H7 (cell line): ENCODE measurements around the gene MC5R. TPM values are rescaled to one million over a fixed set of nuclear protein-coding genes. Genes with fewer than 3 reads are reported as not detected.
"Not testable (repeated sequence)": the region's sequence is repeated elsewhere in the genome, so short reads cannot be mapped to it uniquely, and the experiment has no call there.

Experiments used
- DNase-seq: peaks from one replicate; pipeline ENCODE4 v3.0.0; 2012
- H3K27me3 ChIP-seq: 2 replicates; pipeline ENCODE4 v1.6.0; 2011; ENCODE audit warnings: mild to moderate bottlenecking, low read length; ENCODE audit not compliant: control insufficient read depth, insufficient read depth
- H3K36me3 ChIP-seq: replicated peaks from 2 replicates; pipeline ENCODE4 v1.5.1; 2011; ENCODE audit warnings: low read length; ENCODE audit not compliant: control insufficient read depth, insufficient read depth
- H3K4me3 ChIP-seq: 2 replicates; pipeline ENCODE4 v1.5.1; 2011; ENCODE audit warnings: low read depth, mild to moderate bottlenecking, control low read depth, low read length, moderate library complexity; ENCODE audit not compliant: insufficient read depth
- total RNA-seq: library from RNA; depleted of rRNA; stranded (reverse); fragments of >200 nt; shearing (Covaris generic); gene quantifications from 2 replicates; pipeline ENCODE4 v1.2.3, GENCODE V29; 2014

The MC5R gene
- total RNA-seq, 1 experiment from 2014 or later = not detected

DNA sequence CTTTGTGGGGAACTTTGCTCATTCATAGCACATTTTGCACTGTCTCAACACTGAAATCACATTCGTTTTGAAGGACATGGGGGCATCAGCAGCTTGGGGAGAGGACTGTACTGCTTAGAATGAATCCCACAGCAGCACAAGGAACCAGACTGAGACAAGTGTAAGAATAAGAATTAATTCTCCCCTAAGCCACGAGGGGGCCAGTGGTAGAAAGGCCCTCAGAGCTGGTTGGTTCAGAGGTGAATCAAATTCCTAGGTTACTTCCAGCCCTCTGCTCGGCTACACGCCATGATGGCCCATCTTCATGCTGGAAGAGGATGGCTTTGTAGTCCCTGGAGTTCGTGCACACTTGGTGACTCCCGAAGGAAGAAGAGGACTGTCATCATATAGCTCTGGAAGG is 12.0 kb upstream of the MC5R start:
- Histone ChIP-seq H3K27me3 (no peaks in the 10 kb centered on the region), H3K36me3 (no peaks in the 10 kb centered on the region), H3K4me3 (no peak overlapping the region)
- DNase-seq = no peak

DNA sequence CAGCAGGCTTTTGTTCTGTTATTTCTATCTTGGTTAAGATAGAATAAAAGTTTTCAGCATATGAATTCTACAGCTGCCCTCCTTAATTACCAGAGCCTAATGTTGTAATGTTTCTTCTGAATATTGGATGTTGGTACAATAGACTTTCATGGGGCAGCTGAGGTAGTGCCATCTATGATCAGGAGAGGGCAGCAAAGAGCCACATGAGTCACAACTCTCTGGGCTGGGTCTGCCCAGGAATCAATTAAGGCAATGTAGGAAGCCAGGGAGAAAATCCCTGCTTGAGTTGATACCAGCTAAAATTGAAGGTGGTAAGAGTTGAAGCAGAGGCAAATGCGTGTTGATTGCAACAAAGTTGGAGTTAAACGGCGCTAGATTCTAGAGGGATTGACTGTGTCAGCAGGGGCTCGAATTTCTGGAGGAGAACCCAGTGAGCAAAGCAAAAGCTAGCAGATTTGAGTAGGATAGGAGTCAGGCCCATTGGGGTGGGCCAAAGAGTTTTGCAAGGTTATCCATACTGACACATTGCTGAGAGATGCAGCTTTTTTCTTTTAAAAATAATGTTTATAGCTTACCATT is 10.6 kb upstream of the MC5R start:
- Histone ChIP-seq H3K36me3 (no peaks in the 10 kb centered on the region), H3K27me3 (no peaks in the 10 kb centered on the region), H3K4me3 (no peak overlapping the region)
- peak; percentile 77 for DNase-seq

DNA sequence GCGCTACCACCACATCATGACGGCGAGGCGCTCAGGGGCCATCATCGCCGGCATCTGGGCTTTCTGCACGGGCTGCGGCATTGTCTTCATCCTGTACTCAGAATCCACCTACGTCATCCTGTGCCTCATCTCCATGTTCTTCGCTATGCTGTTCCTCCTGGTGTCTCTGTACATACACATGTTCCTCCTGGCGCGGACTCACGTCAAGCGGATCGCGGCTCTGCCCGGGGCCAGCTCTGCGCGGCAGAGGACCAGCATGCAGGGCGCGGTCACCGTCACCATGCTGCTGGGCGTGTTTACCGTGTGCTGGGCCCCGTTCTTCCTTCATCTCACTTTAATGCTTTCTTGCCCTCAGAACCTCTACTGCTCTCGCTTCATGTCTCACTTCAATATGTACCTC is 2.3 kb downstream of the MC5R start:
- DNase-seq = no peak
- Histone ChIP-seq H3K4me3 (no peak overlapping the region), H3K36me3 (no peaks in the 10 kb centered on the region), H3K27me3 (peaks cover 7% of the 10 kb centered on the region)

DNA sequence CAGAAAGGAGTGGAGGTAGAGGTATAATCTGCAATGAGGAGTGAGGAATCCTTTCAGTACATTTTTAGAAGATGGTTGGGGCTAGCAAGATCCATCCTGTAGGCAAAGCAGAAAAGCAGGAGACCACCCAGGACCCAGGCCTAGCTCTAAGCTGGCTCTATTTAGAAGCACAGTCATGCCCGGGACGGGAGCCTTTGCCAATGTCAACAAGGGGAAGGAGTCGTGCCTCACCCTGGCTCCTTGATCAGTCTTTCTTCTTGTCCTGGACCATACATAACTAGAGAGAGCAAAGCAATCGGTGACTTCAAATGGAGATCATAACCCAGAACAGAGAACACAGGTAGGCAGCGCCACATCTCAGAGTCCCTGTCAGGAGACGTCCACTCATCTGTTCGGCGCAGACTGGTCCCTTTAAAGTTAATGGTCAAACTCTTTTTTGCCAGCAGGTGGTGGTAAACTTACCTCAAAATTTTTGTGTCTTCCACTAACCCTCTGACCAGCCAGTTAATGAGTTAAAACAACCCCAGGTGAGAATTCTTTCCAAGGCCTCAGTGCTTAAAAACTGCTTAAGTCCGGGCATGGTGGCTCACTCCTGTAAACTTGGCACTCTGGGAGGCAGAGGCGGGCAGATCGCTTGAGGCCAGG is 8.0 kb downstream of the MC5R start:
- DNase-seq = peak; percentile 63
- Histone ChIP-seq H3K36me3 (no peaks in the 10 kb centered on the region), H3K4me3 (no peak overlapping the region), H3K27me3 (no peaks in the 10 kb centered on the region)

DNA sequence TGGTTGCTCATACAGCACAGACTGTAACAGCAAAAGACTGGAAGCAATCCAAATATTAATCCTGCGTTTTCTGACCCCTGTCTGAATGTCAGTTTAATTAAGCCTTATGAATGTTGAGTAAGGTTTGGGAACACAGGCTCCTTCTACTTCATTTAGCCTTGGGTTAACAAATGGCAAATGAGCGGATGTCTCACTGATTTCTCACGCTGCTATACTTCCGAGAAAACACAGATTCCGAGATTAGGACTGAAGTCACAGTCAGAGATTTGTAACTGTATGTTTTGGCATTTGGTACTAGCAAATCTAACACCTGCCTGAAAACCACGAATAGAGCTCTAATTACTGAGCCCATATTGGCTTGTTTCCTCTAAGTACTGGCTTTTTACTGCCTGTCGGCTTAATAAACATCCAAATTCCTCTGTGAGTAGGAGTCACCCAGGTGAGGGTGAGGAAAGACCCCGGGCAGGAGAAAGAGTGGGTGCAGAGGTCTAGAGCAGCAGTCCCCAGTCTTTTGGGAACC is 10.6 kb downstream of the MC5R start:
- H3K27me3 ChIP-seq = no peaks in the 10 kb centered on the region
- H3K4me3 ChIP-seq = no peak overlapping the region
- H3K36me3 ChIP-seq = no peaks in the 10 kb centered on the region
- DNase-seq = no peak

DNA sequence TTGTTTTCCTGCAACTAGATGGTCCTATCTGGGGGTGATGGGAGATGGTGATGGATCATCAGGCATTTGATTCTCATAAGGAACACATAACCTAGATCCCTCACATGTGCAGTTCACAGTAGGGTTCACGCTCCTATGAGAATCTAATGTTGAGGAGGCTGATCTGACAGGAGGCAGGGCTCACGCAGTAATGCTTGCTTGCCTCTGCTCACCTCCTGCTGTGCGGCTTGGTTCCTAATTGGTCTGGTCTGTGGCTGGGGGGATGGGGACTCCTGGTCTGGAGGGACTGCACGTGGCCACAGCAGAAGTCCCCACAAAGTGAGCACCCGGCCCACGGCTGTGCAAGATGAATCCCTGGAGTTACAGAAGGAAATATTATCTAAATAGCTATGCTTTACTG is 11.3 kb downstream of the MC5R start:
- H3K36me3 ChIP-seq = no peaks in the 10 kb centered on the region
- no peak for DNase-seq
- no peaks in the 10 kb centered on the region for H3K27me3 ChIP-seq
- H3K4me3 ChIP-seq = no peak overlapping the region

DNA sequence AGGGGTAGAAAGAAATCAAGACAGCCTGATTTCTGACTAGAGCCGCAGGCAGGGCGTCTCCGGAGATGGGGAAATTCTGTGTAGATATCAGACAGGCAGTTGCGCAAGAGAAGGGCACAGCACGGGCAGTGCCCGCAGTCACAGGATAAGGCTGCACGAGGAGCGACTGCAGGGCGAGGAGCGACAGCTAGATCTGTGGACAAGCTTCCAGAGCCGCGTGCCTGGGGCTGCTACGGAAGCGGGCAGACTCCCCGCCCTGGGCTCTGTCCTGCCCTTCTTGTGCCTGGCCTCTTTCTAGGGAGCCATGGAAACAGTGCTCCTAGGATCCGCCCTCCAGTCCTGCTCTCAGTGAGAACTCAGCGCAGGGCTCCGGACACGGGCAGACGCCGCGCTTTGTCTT is 12.6 kb downstream of the MC5R start:
- no peak for DNase-seq
- Histone ChIP-seq H3K27me3 (no peaks in the 10 kb centered on the region), H3K4me3 (no peak overlapping the region), H3K36me3 (no peaks in the 10 kb centered on the region)

DNA sequence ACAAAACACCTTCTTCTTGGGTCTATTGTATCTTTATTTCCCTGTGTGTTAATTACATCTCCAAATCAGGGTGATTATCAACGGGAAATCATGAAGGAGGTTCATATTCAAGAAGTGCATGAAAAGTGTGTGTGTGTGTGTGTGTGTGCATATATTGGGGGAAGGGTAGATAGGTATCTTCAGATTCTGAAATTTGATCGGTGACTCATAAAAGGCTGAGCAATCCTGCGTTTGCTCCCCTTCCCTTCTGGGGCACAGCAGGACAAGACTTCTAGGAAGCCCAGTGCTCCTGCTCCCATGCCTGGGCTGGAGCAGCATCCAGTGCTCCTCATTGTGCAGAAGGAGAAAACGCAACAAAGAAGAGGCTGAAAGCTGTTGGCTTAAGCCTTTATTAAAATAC is 25.8 kb downstream of the MC5R start:
- Histone ChIP-seq H3K27me3 (no peaks in the 10 kb centered on the region), H3K4me3 (no peak overlapping the region), H3K36me3 (no peaks in the 10 kb centered on the region)
- no peak for DNase-seq

DNA sequence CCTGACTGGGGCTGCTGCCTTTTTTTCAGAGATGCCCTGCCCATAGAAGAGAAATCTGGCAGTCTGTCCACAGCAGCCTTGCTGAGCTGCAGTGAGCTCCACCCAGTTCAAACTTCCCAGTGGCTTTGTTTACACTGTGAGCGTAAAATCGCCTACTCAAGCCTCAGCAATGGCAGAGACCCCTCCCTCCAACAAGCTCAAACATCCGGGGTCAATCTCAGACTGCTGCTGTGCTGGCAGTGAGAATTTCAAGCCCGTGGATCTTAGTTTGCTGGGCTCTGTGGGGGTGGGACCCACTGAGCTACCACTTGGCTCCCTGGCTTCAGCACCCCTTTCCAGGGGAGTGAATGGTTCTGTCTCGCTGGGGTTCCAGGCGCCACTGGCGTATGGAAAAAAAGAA is 38.9 kb downstream of the MC5R start:
- H3K36me3 ChIP-seq, H3K27me3 ChIP-seq, DNase-seq, H3K4me3 ChIP-seq: not testable (repeated sequence)

DNA sequence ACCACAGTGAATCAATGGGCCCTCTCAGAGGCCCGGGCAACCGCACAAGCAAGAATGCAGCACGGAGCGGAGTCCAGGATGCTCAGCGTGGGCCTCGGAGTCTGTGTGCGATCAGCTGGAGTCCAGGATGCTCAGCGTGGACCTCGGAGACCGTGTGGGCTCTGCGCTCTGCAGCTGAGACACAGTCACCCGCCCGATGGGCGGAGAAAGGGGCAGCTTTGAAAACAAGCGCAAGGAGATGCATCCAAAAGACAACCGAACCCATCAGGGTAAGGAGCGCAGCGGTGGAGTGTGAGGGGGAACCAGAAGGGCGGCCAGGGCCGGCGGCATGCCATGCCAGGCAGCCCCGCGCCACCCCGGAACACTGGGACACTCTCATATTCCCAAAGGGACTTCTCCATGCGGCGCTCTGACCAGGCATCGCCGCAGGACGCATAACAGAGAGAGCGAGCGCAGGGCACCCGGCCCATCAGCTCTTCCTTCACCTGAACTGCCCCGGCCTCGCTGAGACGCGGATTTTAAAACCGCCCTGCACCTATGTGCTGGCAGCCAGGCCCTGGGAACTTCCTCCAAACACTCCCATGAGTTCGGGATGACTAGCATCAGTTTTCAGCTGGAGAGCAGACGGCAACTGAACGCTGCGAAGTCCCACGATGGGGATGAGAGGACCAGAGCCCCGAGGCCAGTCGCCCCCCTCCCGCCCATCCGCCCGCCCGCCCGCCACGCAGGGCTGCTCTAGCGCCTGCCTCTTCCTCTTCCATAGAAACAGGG is 44.7 kb downstream of the MC5R start:
- peak; percentile 72 for DNase-seq
- Histone ChIP-seq H3K4me3 (peak overlapping the region; percentile 34; the same call in 1 of the 2 replicates), H3K27me3 (peaks cover 18% of the 10 kb centered on the region; the same call in 1 of the 2 replicates), H3K36me3 (no peaks in the 10 kb centered on the region)

DNA sequence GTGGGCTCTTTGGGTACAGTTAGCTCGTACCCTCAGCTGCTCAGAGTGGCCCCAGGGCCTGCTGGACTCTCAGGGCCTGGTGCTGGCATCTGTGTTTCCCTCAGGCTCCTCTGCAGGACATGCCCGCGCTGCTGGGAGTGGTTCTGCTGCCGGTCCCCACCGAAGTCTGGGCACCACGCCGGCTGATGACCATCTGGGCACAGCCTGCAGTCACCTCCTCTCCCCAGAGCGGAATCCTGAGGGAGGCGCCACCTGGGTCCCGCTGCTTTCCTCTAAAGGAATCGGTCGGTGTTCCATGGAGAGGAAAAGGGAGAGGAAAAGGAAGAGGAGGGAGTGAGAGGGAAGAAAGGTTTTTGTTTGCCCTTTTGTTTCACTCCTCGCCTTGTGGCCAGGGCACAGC is 47.8 kb downstream of the MC5R start:
- H3K4me3 ChIP-seq = no peak overlapping the region
- DNase-seq = peak; percentile 68
- H3K27me3 ChIP-seq = peaks cover 18% of the 10 kb centered on the region; the same call in 1 of the 2 replicates
- H3K36me3 ChIP-seq = no peaks in the 10 kb centered on the region

DNA sequence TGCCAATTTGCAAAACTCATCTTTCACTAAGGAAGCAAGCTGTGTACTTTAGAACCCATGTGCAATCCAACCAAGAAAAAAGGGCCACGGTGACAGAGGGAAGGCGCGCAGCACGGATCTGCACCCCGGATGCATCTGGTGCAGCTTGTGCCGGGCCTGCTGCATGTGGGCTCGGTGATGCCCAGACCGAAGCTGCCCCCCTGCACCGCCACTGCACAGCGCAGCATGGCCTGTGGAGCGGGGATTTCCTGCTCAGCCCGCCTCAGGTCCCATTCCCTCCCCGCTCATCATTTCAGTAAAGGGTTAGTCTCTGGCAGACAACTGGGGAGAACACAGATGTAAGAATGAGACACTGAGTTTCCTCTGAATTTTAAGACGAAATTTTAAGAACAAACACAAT is 48.4 kb downstream of the MC5R start:
- peak; percentile 51 for DNase-seq
- no peak overlapping the region for H3K4me3 ChIP-seq
- H3K27me3 ChIP-seq = peaks cover 18% of the 10 kb centered on the region; the same call in 1 of the 2 replicates
- no peaks in the 10 kb centered on the region for H3K36me3 ChIP-seq

DNA sequence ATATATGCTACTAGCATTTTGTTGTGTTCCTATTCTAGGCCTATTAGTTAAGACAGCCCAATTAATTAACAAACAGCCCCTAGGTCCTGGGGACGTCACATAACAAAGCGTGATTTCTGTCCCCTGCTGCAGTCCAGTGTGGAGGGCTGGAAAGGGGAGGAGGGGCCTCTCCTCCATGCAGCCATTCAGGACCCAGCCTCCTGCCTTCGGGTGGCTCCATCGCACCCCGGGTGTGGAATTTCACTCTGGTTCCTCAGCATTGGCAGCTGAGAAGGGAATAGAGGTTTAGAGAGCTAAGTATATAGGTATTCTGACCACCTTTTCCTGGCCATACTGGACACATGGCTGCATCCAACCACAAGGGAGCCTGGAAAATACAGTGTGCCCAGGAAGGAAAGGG is 49.0 kb downstream of the MC5R start:
- peak; percentile 74 for DNase-seq
- Histone ChIP-seq H3K4me3 (no peak overlapping the region), H3K36me3 (no peaks in the 10 kb centered on the region), H3K27me3 (peaks cover 15% of the 10 kb centered on the region; the same call in 1 of the 2 replicates)

DNA sequence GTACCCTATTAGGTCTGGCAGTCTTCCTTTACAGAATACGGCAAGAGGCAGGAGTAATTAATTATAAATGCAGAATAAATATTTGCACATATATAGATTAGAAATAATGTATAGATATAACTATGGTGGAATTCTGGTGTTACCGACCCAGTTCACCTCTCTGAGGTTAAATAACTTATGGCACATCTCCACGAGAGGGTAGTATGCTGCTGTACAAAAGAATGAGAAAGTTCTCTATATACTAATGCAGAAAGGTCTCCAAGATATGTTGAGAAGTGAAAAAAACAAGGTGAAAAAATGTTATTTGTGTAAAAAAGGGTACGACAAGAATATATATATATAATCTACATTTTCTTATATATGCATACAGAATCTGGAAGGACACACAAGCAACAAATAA is 50.6 kb downstream of the MC5R start:
- Histone ChIP-seq H3K27me3 (peaks cover 2% of the 10 kb centered on the region; the same call in 1 of the 2 replicates), H3K4me3 (no peak overlapping the region)
- DNase-seq = no peak

More for the DNA sequence above, 50.6 kb downstream of the MC5R start:
- no peaks in the 10 kb centered on the region for H3K36me3 ChIP-seq
